ENCODE data around the gene FUT3. TPM values are rescaled to one million over a fixed set of nuclear protein-coding genes. Genes with fewer than 3 reads are reported as not detected.

The FUT3 gene
- polyA plus RNA-seq, 1 of the 3 experiments (the other 2 are of a cell fraction), result not detected

DNA sequence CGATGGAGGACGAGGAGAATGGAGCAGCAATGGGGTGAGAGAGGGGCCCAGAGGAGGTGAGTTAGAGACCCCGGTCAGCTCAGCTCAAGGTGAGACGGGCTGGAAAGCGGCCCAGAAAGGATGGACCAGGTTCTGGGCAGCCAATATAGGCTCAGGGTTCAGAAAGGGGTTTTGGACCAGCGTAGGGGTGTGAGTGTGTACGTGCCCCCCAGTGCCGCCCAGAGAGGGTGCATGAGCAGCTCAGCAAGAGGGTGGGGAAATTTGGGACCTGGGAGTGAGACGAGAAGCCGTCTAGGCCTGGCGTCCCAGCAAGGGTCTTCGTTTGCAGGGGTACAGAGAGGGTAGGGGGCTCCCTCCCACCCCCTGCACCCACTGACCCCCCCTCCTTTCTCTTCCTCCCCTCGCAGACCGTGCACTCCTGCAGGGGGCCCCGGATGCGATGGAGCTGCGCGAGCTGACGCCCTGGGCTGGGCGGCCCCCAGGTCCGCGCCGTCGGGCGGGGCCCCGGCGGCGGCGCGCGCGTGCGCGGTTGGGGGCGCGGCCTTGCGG, 23.8 kb downstream of the FUT3 start:
- ChIA-PET CTCF (interaction anchor here (0.6 to 3.6 kb wide), 9 partner anchors 12 to 195 kb away, joined by 3 to 31 read pairs (median 8); partner anchors contain the start of genes FUT6 and NRTN), POLR2A (interaction anchor here (0.8 to 2.8 kb wide), 17 partner anchors 13 to 911 kb away, joined by 3 to 15 read pairs (median 4); partner anchors contain the start of genes GPR108, NDUFA11 and NRTN)
- TF ChIP-seq NFIC (IDR thresholded peaks at IDR 0.05; ENCODE audit: borderline replicate concordance) (no peak), FOXM1 (IDR thresholded peaks at IDR 0.05; ENCODE audit: low read depth) (no peak), SMC3 (IDR thresholded peaks at IDR 0.05; ENCODE audit: low read depth, low read length) (no peak)
- TF ChIP-seq, protein P1, sequence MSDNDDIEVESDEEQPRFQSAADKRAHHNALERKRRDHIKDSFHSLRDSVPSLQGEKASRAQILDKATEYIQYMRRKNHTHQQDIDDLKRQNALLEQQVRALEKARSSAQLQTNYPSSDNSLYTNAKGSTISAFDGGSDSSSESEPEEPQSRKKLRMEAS (IDR thresholded peaks at IDR 0.05; ENCODE audit: low read depth), result no peak
- Histone ChIP-seq H3K4me1 (ENCODE audit: control insufficient read depth in 1 of 2, insufficient read depth in 2 of 2, low read depth in 1 of 2, low read length in 1 of 2) (peaks cover 0 to 28% of the 10 kb centered on the region in 2 experiments; a peak in 1 of 4 replicates), H3K4me2 (peak overlapping the region; percentile 54), H3K36me3 (replicated peaks in 1 of 2; ENCODE audit: control insufficient read depth in 1 of 2, insufficient read depth in 2 of 2, low read length in 1 of 2) (no peaks in the 10 kb centered on the region), H4K20me1 (ENCODE audit: insufficient read depth) (no peaks in the 10 kb centered on the region), H3F3A (replicated peaks; ENCODE audit: insufficient read depth) (no peaks in the 10 kb centered on the region), H3K27ac (ENCODE audit: low read depth in 2 of 2, low read length in 1 of 2) (peak overlapping the region in 1 of 2 experiments; percentile 96; a peak in 2 of 4 replicates), H3K9me3 (no peaks in the 10 kb centered on the region), H3K79me2 (ENCODE audit: insufficient read depth) (no peaks in the 10 kb centered on the region), H3K27me3 (ENCODE audit: insufficient read depth) (no peaks in the 10 kb centered on the region), H3K9me2 (no peaks in the 10 kb centered on the region), H2AFZ (ENCODE audit: low read depth) (peak overlapping the region; percentile 81; the same call in 1 of the 2 replicates), H3K4me3 (ENCODE audit: low read depth in 2 of 2, low read length in 1 of 2) (peak overlapping the region; percentile 38 to 67; a peak in 3 of 4 replicates), H3K9ac (peak overlapping the region; percentile 43; the same call in 1 of the 2 replicates)
- 36% methylated on average over 10 of the region's 37 CpGs for WGBS (ENCODE audit: low lambda C conversion rate)
- DNase-seq, result no peak

DNA sequence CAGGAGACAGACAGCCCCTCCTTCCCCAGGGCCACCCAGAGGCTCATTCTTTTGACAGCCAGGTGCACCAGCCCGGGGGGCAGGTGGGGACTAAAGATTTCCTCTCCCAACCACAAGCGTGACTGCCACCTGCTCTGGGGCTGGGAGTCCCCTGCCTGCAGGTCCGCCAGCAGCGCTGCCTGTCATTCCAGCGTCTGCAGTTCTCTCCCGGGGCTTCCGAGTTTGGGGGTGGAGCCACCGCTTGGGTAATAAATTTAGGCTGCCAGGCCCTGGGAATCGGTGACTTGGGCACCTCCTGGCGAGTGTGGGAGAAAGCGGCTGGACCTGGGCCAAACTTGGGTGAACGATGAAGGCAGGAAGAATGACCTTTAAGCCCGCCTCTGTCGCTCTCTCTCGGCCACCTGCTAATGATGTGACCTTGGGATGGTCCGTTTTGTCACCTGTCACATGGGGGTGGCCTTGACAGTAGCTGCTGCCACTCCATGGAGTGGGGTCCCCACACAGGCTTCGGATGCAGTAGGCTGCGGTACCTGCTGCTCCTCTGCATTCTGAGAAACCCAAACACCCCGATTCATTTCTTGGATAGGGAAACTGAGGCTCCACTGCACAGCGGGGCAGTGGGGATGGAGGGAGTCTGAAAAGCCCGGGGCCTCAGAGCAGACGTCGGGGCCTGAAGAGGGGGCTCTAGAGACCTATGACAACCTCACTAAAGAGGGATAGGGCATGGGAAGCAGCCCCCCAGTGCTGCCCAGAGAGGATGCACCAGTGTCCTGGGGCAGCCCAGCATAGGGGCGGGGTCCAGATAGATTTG, 24.5 kb downstream of the FUT3 start:
- H3K4me2 ChIP-seq, result peak overlapping the region; percentile 54
- no peaks in the 10 kb centered on the region for H3K79me2 ChIP-seq (ENCODE audit: insufficient read depth)
- peak; percentile 25 for TF ChIP-seq CHD2 (IDR thresholded peaks at IDR 0.05; ENCODE audit: low read length, partially characterized antibody)
- no peak for TF ChIP-seq MEF2A (IDR thresholded peaks at IDR 0.05; ENCODE audit: borderline replicate concordance, low read depth)
- TF ChIP-seq, protein P2, sequence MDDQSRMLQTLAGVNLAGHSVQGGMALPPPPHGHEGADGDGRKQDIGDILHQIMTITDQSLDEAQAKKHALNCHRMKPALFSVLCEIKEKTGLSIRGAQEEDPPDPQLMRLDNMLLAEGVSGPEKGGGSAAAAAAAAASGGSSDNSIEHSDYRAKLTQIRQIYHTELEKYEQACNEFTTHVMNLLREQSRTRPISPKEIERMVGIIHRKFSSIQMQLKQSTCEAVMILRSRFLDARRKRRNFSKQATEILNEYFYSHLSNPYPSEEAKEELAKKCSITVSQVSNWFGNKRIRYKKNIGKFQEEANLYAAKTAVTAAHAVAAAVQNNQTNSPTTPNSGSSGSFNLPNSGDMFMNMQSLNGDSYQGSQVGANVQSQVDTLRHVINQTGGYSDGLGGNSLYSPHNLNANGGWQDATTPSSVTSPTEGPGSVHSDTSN (IDR thresholded peaks at IDR 0.05), result peak; percentile 88
- no peak for TF ChIP-seq YY1 (IDR thresholded peaks at IDR 0.05; ENCODE audit: low read depth)
- no peak for TF ChIP-seq TEAD4 (IDR thresholded peaks at IDR 0.05; ENCODE audit: borderline replicate concordance, insufficient read depth)
- TF ChIP-seq POLR2AphosphoS5 (IDR thresholded peaks at IDR 0.05; ENCODE audit: low read depth, low read length), result no peak
- TF ChIP-seq TCF12 (IDR thresholded peaks at IDR 0.05), result no peak
- peak; percentile 66 for TF ChIP-seq NFIC (IDR thresholded peaks at IDR 0.05; ENCODE audit: borderline replicate concordance)
- TF ChIP-seq FOXJ3 (CRISPR knock-in tag; IDR thresholded peaks at IDR 0.05), result no peak
- peak; percentile 34 for TF ChIP-seq RAD21 (IDR thresholded peaks at IDR 0.05; ENCODE audit: low read length)
- TF ChIP-seq GABPA (IDR thresholded peaks at IDR 0.05; ENCODE audit: low read depth), result no peak
- no peak for TF ChIP-seq JUND (IDR thresholded peaks at IDR 0.05)
- no peak for TF ChIP-seq ELF1 (IDR thresholded peaks at IDR 0.05)
- TF ChIP-seq, protein P3, sequence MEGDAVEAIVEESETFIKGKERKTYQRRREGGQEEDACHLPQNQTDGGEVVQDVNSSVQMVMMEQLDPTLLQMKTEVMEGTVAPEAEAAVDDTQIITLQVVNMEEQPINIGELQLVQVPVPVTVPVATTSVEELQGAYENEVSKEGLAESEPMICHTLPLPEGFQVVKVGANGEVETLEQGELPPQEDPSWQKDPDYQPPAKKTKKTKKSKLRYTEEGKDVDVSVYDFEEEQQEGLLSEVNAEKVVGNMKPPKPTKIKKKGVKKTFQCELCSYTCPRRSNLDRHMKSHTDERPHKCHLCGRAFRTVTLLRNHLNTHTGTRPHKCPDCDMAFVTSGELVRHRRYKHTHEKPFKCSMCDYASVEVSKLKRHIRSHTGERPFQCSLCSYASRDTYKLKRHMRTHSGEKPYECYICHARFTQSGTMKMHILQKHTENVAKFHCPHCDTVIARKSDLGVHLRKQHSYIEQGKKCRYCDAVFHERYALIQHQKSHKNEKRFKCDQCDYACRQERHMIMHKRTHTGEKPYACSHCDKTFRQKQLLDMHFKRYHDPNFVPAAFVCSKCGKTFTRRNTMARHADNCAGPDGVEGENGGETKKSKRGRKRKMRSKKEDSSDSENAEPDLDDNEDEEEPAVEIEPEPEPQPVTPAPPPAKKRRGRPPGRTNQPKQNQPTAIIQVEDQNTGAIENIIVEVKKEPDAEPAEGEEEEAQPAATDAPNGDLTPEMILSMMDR (IDR thresholded peaks at IDR 0.05), result peak; percentile 36
- TF ChIP-seq, protein P4, sequence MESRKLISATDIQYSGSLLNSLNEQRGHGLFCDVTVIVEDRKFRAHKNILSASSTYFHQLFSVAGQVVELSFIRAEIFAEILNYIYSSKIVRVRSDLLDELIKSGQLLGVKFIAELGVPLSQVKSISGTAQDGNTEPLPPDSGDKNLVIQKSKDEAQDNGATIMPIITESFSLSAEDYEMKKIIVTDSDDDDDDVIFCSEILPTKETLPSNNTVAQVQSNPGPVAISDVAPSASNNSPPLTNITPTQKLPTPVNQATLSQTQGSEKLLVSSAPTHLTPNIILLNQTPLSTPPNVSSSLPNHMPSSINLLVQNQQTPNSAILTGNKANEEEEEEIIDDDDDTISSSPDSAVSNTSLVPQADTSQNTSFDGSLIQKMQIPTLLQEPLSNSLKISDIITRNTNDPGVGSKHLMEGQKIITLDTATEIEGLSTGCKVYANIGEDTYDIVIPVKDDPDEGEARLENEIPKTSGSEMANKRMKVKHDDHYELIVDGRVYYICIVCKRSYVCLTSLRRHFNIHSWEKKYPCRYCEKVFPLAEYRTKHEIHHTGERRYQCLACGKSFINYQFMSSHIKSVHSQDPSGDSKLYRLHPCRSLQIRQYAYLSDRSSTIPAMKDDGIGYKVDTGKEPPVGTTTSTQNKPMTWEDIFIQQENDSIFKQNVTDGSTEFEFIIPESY (IDR thresholded peaks at IDR 0.05; ENCODE audit: borderline replicate concordance, low read depth), result no peak
- peaks cover 0 to 28% of the 10 kb centered on the region in 2 experiments; a peak in 1 of 4 replicates for H3K4me1 ChIP-seq (ENCODE audit: control insufficient read depth in 1 of 2, insufficient read depth in 2 of 2, low read depth in 1 of 2, low read length in 1 of 2)
- H3K9me2 ChIP-seq, result no peaks in the 10 kb centered on the region
- peak overlapping the region; percentile 43; the same call in 1 of the 2 replicates for H3K9ac ChIP-seq
- no peak overlapping the region for H3K27ac ChIP-seq (ENCODE audit: low read depth in 2 of 2, low read length in 1 of 2)
- peak; percentile 83 for DNase-seq
- ChIA-PET CTCF (interaction anchor here (0.6 to 5.8 kb wide), 7 partner anchors 13 to 196 kb away, joined by 3 to 51 read pairs (median 8); partner anchors contain the start of genes FUT6 and NRTN), POLR2A (interaction anchor here (1.3 to 2.8 kb wide), 2 partner anchors 23 to 32 kb away, joined by 3 to 15 read pairs; partner anchors contain the start of gene NRTN)
- H3F3A ChIP-seq (replicated peaks; ENCODE audit: insufficient read depth), result no peaks in the 10 kb centered on the region
- H3K27me3 ChIP-seq (ENCODE audit: insufficient read depth), result no peaks in the 10 kb centered on the region
- no peaks in the 10 kb centered on the region for H3K36me3 ChIP-seq (replicated peaks in 1 of 2; ENCODE audit: control insufficient read depth in 1 of 2, insufficient read depth in 2 of 2, low read length in 1 of 2)
- H3K4me3 ChIP-seq (ENCODE audit: low read depth in 2 of 2, low read length in 1 of 2), result peak overlapping the region; percentile 38 to 67; a peak in 3 of 4 replicates
- no peaks in the 10 kb centered on the region for H4K20me1 ChIP-seq (ENCODE audit: insufficient read depth)
- H3K9me3 ChIP-seq, result no peaks in the 10 kb centered on the region
- WGBS (ENCODE audit: low lambda C conversion rate), result 8% methylated on average over 14 of the region's 24 CpGs
- peak overlapping the region; percentile 81; the same call in 1 of the 2 replicates for H2AFZ ChIP-seq (ENCODE audit: low read depth)
